Panc1 (cell line): ENCODE data around the gene LSM5. TPM values are rescaled to one million over a fixed set of nuclear protein-coding genes. Genes with fewer than 3 reads are reported as not detected.

Source experiments
- ATAC-seq: fragments of 200-7000 bp; cut with Tn5 transposase; 2 replicates; pipeline ENCODE4 v1.9.1; 2020; ENCODE audit warnings: mild to moderate bottlenecking, moderate library complexity
- BruUV-seq: library from RNA; stranded (reverse); fragments of 400-500 nt; replicated peaks from 2 replicates; lab custom pipeline; 2021; lab: Mats Ljungman, UMichigan
- CTCF ChIA-PET: fragments of 300-600 bp; sonication (Branson Sonifier 250); formaldehyde crosslinking; loops from one replicate; lab custom pipeline; 2022; ENCODE audit warnings: antibody characterized with exemption; lab: Charles Lee
- POLR2A ChIA-PET: fragments of 300-600 bp; sonication (Branson Sonifier 250); formaldehyde crosslinking; loops from one replicate; lab custom pipeline; 2022; ENCODE audit warnings: antibody characterized with exemption; lab: Charles Lee
- DNase-seq: peaks from one replicate; pipeline ENCODE4 v3.0.0-alpha.2; 2010; ENCODE audit warnings: low read depth, low spot score
- H3K27ac ChIP-seq: 2 replicates; pipeline ENCODE4 v1.5.1; 2011; ENCODE audit warnings: mild to moderate bottlenecking, low read length, inconsistent platforms
- H3K27me3 ChIP-seq: fragments of 200-500 bp; sonication (Bioruptor generic); 2 replicates; pipeline ENCODE4 v1.6.0; 2014; ENCODE audit warnings: low read length, inconsistent platforms; ENCODE audit not compliant: control insufficient read depth, insufficient read depth
- H3K36me3 ChIP-seq: fragments of 200-500 bp; sonication (Bioruptor generic); 2 replicates; pipeline ENCODE4 v1.5.1; 2014; ENCODE audit warnings: inconsistent platforms, mild to moderate bottlenecking, low read length, moderate library complexity; ENCODE audit not compliant: control insufficient read depth, insufficient read depth
- H3K4me1 ChIP-seq: 2 replicates; pipeline ENCODE4 v1.5.1; 2011; ENCODE audit warnings: inconsistent platforms, mild to moderate bottlenecking, low read length, moderate library complexity; ENCODE audit not compliant: control insufficient read depth, insufficient read depth
- H3K4me3 ChIP-seq, 2 experiments: 2 replicates each; pipeline ENCODE4 v1.5.1; 2011 to 2012; ENCODE audit warnings: low read depth in 2 of 2, low read length in 2 of 2, mild to moderate bottlenecking in 2 of 2, inconsistent platforms in 1 of 2, moderate library complexity in 1 of 2
- H3K9me3 ChIP-seq: fragments of 200-500 bp; sonication (Bioruptor generic); 2 replicates; pipeline ENCODE4 v1.5.1; 2014; ENCODE audit warnings: low read depth, mild to moderate bottlenecking, inconsistent platforms, low read length, moderate library complexity; ENCODE audit not compliant: control insufficient read depth, insufficient read depth
- CTCF ChIP-seq: fragments of 450-650 bp; IDR thresholded peaks from 2 replicates; pipeline ENCODE4 v1.5.1; 2017; ENCODE audit warnings: mild to moderate bottlenecking
- POLR2AphosphoS5 ChIP-seq: IDR thresholded peaks from 2 replicates; pipeline ENCODE4 v1.6.1; 2012; ENCODE audit warnings: mild to moderate bottlenecking, low read depth, low read length, moderate library complexity
- SIN3A ChIP-seq: IDR thresholded peaks from 2 replicates; pipeline ENCODE4 v1.6.1; 2012; ENCODE audit warnings: low read depth, mild to moderate bottlenecking, low read length, moderate library complexity, borderline replicate concordance; ENCODE audit not compliant: insufficient read depth
- TCF7L2 ChIP-seq: IDR thresholded peaks from 2 replicates; pipeline ENCODE4 v1.6.1; 2011; ENCODE audit warnings: mild to moderate bottlenecking, low read depth, low read length, inconsistent platforms
- in situ Hi-C: cut with HindIII; loops from 2 replicates; pipeline ENCODE4 v1.10.0; 2016; ENCODE audit warnings: low sequenced_read_pairs, low pct_unique_long_range_greater_than_20kb
- intact Hi-C: fragments of 100-400 bp; cut with micrococcal nuclease; formaldehyde crosslinking; loops from one replicate; pipeline ENCODE4 v1.10.0; 2022; ENCODE audit not compliant: unreplicated experiment
- total RNA-seq: library from RNA; stranded (reverse); gene quantifications from one replicate; pipeline ENCODE4 v1.2.1, GENCODE V29; 2021; ENCODE audit not compliant: unreplicated experiment
- TF ChIP-seq, protein P1 (sequence below), 2 experiments: IDR thresholded peaks; 2 replicates each; pipeline ENCODE4 v1.6.1; 2011 to 2012; ENCODE audit warnings: low read depth in 2 of 2, control low read depth in 1 of 2, low read length in 1 of 2, mild to moderate bottlenecking in 1 of 2, moderate library complexity in 1 of 2; ENCODE audit not compliant: insufficient read depth in 1 of 2

The LSM5 gene
- total RNA-seq, 1 experiment from 2014 or later, result 109 TPM

DNA sequence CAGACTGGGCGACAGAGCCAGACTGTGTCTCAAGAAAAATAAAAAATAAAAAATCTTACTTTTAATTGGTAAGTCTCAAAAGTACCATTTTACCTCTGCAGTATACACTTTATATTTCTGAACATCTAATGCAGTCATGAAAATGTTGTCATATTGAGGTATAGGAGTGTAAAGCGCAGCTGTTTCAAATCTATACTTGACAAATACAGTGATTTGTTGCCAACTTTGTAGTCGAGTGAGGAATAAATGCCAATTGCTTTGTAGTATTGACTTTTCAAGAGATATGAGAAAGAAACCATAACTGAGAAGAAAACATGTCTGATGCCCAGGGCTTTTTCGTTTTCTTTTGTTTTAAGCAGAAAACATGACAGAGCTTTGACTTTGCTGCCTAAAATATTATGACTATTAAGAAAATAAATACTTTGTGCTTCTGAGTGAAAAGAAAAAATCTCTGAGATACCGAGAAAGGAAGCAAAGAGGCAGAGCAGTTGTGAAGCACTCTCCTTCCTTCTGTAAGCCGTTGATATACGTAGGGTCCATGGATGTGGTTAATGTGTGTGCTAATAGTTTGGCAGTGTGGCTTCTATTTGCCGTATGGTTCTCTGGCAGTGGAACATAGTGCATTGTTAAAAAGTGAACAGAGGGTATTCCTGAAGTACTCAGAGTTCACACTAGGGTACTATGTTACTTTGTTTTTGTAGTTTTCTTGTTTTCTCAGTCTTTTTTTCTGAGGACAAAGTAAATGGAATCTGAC is 43.3 kb upstream of the LSM5 start:
- ChIA-PET CTCF (no interaction called here), POLR2A (no interaction called here)
- TF ChIP-seq, protein P1, sequence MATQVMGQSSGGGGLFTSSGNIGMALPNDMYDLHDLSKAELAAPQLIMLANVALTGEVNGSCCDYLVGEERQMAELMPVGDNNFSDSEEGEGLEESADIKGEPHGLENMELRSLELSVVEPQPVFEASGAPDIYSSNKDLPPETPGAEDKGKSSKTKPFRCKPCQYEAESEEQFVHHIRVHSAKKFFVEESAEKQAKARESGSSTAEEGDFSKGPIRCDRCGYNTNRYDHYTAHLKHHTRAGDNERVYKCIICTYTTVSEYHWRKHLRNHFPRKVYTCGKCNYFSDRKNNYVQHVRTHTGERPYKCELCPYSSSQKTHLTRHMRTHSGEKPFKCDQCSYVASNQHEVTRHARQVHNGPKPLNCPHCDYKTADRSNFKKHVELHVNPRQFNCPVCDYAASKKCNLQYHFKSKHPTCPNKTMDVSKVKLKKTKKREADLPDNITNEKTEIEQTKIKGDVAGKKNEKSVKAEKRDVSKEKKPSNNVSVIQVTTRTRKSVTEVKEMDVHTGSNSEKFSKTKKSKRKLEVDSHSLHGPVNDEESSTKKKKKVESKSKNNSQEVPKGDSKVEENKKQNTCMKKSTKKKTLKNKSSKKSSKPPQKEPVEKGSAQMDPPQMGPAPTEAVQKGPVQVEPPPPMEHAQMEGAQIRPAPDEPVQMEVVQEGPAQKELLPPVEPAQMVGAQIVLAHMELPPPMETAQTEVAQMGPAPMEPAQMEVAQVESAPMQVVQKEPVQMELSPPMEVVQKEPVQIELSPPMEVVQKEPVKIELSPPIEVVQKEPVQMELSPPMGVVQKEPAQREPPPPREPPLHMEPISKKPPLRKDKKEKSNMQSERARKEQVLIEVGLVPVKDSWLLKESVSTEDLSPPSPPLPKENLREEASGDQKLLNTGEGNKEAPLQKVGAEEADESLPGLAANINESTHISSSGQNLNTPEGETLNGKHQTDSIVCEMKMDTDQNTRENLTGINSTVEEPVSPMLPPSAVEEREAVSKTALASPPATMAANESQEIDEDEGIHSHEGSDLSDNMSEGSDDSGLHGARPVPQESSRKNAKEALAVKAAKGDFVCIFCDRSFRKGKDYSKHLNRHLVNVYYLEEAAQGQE (IDR thresholded peaks at IDR 0.05; ENCODE audit: insufficient read depth in 1 of 2, low read depth in 2 of 2, low read length in 1 of 2), result no peak
- TF ChIP-seq POLR2AphosphoS5 (no peak), CTCF (no peak), SIN3A (no peak), TCF7L2 (no peak)
- no peak for ATAC-seq
- in situ Hi-C loops (no loop called here), intact Hi-C loops (no loop called here)
- no peaks in the 10 kb centered on the region for H3K36me3 ChIP-seq
- BruUV-seq, result no TSS peak
- no peaks in the 10 kb centered on the region for H3K9me3 ChIP-seq
- H3K27ac ChIP-seq, result no peak overlapping the region
- H3K4me3 ChIP-seq, result no peak overlapping the region
- H3K27me3 ChIP-seq, result no peaks in the 10 kb centered on the region
- DNase-seq, result no peak
- no peaks in the 10 kb centered on the region for H3K4me1 ChIP-seq

GRCh38 chr7:32532716-32533115 is 42.5 kb upstream of the LSM5 start:
- no peak overlapping the region for H3K4me3 ChIP-seq
- no peaks in the 10 kb centered on the region for H3K9me3 ChIP-seq
- ATAC-seq, result no peak
- H3K27me3 ChIP-seq, result no peaks in the 10 kb centered on the region
- CTCF ChIA-PET, result no interaction called here
- no peak overlapping the region for H3K27ac ChIP-seq
- TF ChIP-seq CTCF, result no peak
- TF ChIP-seq, protein P1 (IDR thresholded peaks at IDR 0.05; ENCODE audit: insufficient read depth in 1 of 2, low read depth in 2 of 2, low read length in 1 of 2), result no peak
- TF ChIP-seq SIN3A, result no peak
- no peak for TF ChIP-seq POLR2AphosphoS5
- TF ChIP-seq TCF7L2, result no peak
- POLR2A ChIA-PET, result interaction anchor here (1.1 kb wide), 1 partner anchor 36 kb away, joined by 3 read pairs; no protein-coding TSS in a partner anchor
- BruUV-seq, result no TSS peak
- intact Hi-C loops, result no loop called here
- DNase-seq, result no peak
- no peaks in the 10 kb centered on the region for H3K36me3 ChIP-seq
- in situ Hi-C loops, result no loop called here
- H3K4me1 ChIP-seq, result no peaks in the 10 kb centered on the region
